CD4-positive, alpha-beta T cell (primary cell): ENCODE data around the gene PCDHB11. TPM values are rescaled to one million over a fixed set of nuclear protein-coding genes. Genes with fewer than 3 reads are reported as not detected.

Experiments used
- ATAC-seq: fragments of 200-7000 bp; cut with Tn5 transposase; one replicate; pipeline ENCODE4 v1.10.0; 2022; ENCODE audit warnings: mild to moderate bottlenecking; ENCODE audit not compliant: poor library complexity
- CTCF ChIA-PET: fragments of 350-600 bp; sonication (Branson Sonifier 250); formaldehyde crosslinking; loops from one replicate; lab custom pipeline; 2021; ENCODE audit warnings: antibody characterized with exemption, inconsistent platforms; lab: Charles Lee
- POLR2A ChIA-PET: fragments of 350-600 bp; sonication (Branson Sonifier 250); formaldehyde crosslinking; loops from one replicate; lab custom pipeline; 2021; ENCODE audit warnings: antibody characterized with exemption, inconsistent platforms; lab: Charles Lee
- DNase-seq, 14 experiments: peaks; one replicate each; pipeline ENCODE4 v3.0.0-alpha.2; 2013 to 2020; ENCODE audit warnings: mixed read lengths in 2 of 14
- H3K27ac ChIP-seq, 2 donors: one replicate each; pipeline versions ENCODE4 v1.5.1 to v1.7.0; 2013; ENCODE audit warnings: low read length in 2 of 2, low read depth in 1 of 2, mild to moderate bottlenecking in 1 of 2
- H3K27me3 ChIP-seq, 2 experiments: 1 replicate in 1 of 2; 2 replicates in 1 of 2; pipeline versions ENCODE4 v1.6.1 to v1.7.0; 2013; ENCODE audit warnings: low read length in 2 of 2, control low read depth in 1 of 2, mild to moderate bottlenecking in 1 of 2, moderate library complexity in 1 of 2; ENCODE audit not compliant: insufficient read depth in 2 of 2, control insufficient read depth in 1 of 2
- H3K36me3 ChIP-seq: one replicate; pipeline ENCODE4 v1.6.1; 2013; ENCODE audit warnings: low read length, control low read depth; ENCODE audit not compliant: insufficient read depth
- H3K4me1 ChIP-seq: one replicate; pipeline ENCODE4 v1.6.1; 2013; ENCODE audit warnings: low read length, control low read depth; ENCODE audit not compliant: insufficient read depth
- H3K4me3 ChIP-seq: one replicate; pipeline ENCODE4 v1.5.1; 2013; ENCODE audit warnings: mild to moderate bottlenecking, low read length, moderate library complexity
- H3K9me3 ChIP-seq, 2 experiments: 1 replicate in 1 of 2; 2 replicates in 1 of 2; pipeline versions ENCODE4 v1.6.1 to v1.7.0; 2013; ENCODE audit warnings: low read length in 2 of 2, mild to moderate bottlenecking in 2 of 2, control low read depth in 1 of 2, moderate library complexity in 1 of 2; ENCODE audit not compliant: control insufficient read depth in 1 of 2, insufficient read depth in 1 of 2
- H3K27ac Mint-ChIP-seq: one replicate; pipeline ENCODE4 v1.8.0; 2020; ENCODE audit warnings: mixed read lengths
- H3K27me3 Mint-ChIP-seq: one replicate; pipeline ENCODE4 v1.8.0; 2021; ENCODE audit warnings: mixed read lengths
- H3K36me3 Mint-ChIP-seq: one replicate; pipeline ENCODE4 v1.8.0; 2021; ENCODE audit warnings: low read depth, mixed read lengths
- H3K4me1 Mint-ChIP-seq: one replicate; pipeline ENCODE4 v1.8.0; 2021; ENCODE audit warnings: low read depth, mixed read lengths
- H3K4me3 Mint-ChIP-seq: one replicate; pipeline ENCODE4 v1.8.0; 2020; ENCODE audit warnings: mild to moderate bottlenecking, mixed read lengths
- H3K9me3 Mint-ChIP-seq: one replicate; pipeline ENCODE4 v1.8.0; 2020; ENCODE audit warnings: mixed read lengths
- CTCF ChIP-seq: fragments of 200-600 bp; IDR thresholded peaks from one replicate; pipeline ENCODE4 v1.8.0; 2022; ENCODE audit warnings: antibody characterized with exemption, mild to moderate bottlenecking
- intact Hi-C, 2 experiments: fragments of 100-400 bp; cut with DNase I in 1 of 2; cut with micrococcal nuclease in 1 of 2; formaldehyde crosslinking; loops; one replicate each; pipeline versions ENCODE4 v1.15.1 to v1.9.0; 2023 to 2025; cut with DNase I, micrococcal nuclease
- total RNA-seq, 174 experiments: library from RNA in 2 of 174; stranded (reverse) in 2 of 174; gene quantifications; one replicate each; pipeline ENCODE4 v1.2.3 and lab custom pipeline; 2021 to 2026

Gene PCDHB11
- total RNA-seq, 2 experiments from 2014 or later = not detected

- DNase-seq (no peak), ATAC-seq (no peak)
- H3K4me3 Mint-ChIP-seq = no peak overlapping the region
- Histone ChIP-seq H3K27me3 (peaks cover 5 to 6% of the 10 kb centered on the region in 2 experiments), H3K27ac (no peak overlapping the region), H3K36me3 (no peaks in the 10 kb centered on the region), H3K4me1 (no peaks in the 10 kb centered on the region), H3K9me3 (peaks cover 23 to 85% of the 10 kb centered on the region in 2 experiments), H3K4me3 (no peak overlapping the region)
- H3K27ac Mint-ChIP-seq = no peak overlapping the region
- H3K36me3 Mint-ChIP-seq = peaks cover 31% of the 10 kb centered on the region
- CTCF ChIA-PET = no interaction called here
- peaks cover 17% of the 10 kb centered on the region for H3K9me3 Mint-ChIP-seq
- intact Hi-C loops = no loop called here
- H3K27me3 Mint-ChIP-seq = peaks cover 13% of the 10 kb centered on the region
- POLR2A ChIA-PET = no interaction called here
- no peak for TF ChIP-seq CTCF
- H3K4me1 Mint-ChIP-seq = no peaks in the 10 kb centered on the region
These were observed 51.1 kb downstream of the PCDHB11 start for GRCh38 chr5:141250576-141250975.

Other genes starting within 250 kb of the PCDHB11 start
- not detected for gene PCDHAC2, start 233.2 kb upstream of the PCDHB11 start, total RNA-seq
- gene PCDHB1, start 148.3 kb upstream of the PCDHB11 start, total RNA-seq = not detected
- not detected for gene PCDHB2, start 105.0 kb upstream of the PCDHB11 start, total RNA-seq
- not detected for gene PCDHB3, start 99.2 kb upstream of the PCDHB11 start, total RNA-seq
- gene PCDHB4, start 77.8 kb upstream of the PCDHB11 start, total RNA-seq = not detected
- under 1 TPM in 1 of 2 experiments, not detected in 1; 0.08 TPM for gene PCDHB5, start 64.4 kb upstream of the PCDHB11 start, total RNA-seq
- not detected for gene PCDHB6, start 49.6 kb upstream of the PCDHB11 start, total RNA-seq
- gene PCDHB7, start 27.0 kb upstream of the PCDHB11 start, total RNA-seq = not detected
- gene PCDHB8, start 21.8 kb upstream of the PCDHB11 start, total RNA-seq = not detected
- gene PCDHB16, start 17.2 kb upstream of the PCDHB11 start, total RNA-seq = not detected
- gene PCDHB9, start 12.5 kb upstream of the PCDHB11 start, total RNA-seq = not detected
- not detected for gene PCDHB10, start 7.3 kb upstream of the PCDHB11 start, total RNA-seq
- not detected for gene PCDHB12, start 9.1 kb downstream of the PCDHB11 start, total RNA-seq
- not detected for gene PCDHB13, start 14.3 kb downstream of the PCDHB11 start, total RNA-seq
- not detected for gene PCDHB14, start 23.7 kb downstream of the PCDHB11 start, total RNA-seq
- gene PCDHB15, start 45.8 kb downstream of the PCDHB11 start, total RNA-seq = not detected
- gene SLC25A2, start 104.4 kb downstream of the PCDHB11 start, total RNA-seq = under 1 TPM in 1 of 2 experiments, not detected in 1; 0.22 TPM
- 10 to 100 TPM; 80.5 TPM for gene TAF7, start 121.2 kb downstream of the PCDHB11 start, total RNA-seq
- gene PCDHGA1, start 130.9 kb downstream of the PCDHB11 start, total RNA-seq = not detected
- not detected for gene PCDHGA2, start 139.1 kb downstream of the PCDHB11 start, total RNA-seq
- gene PCDHGA3, start 144.2 kb downstream of the PCDHB11 start, total RNA-seq = not detected
- under 1 TPM in 1 of 2 experiments, not detected in 1; 0.05 TPM for gene PCDHGB1, start 150.5 kb downstream of the PCDHB11 start, total RNA-seq
- under 1 TPM; 0.08 TPM for gene PCDHGA4, start 155.4 kb downstream of the PCDHB11 start, total RNA-seq
- under 1 TPM; 0.19 to 0.20 TPM for gene PCDHGB2, start 160.4 kb downstream of the PCDHB11 start, total RNA-seq
- under 1 TPM in 1 of 2 experiments, not detected in 1; 0.08 TPM for gene PCDHGA5, start 164.5 kb downstream of the PCDHB11 start, total RNA-seq
- gene PCDHGB3, start 170.6 kb downstream of the PCDHB11 start, total RNA-seq = under 1 TPM; 0.11 to 0.28 TPM
- under 1 TPM in 1 of 2 experiments, not detected in 1; 0.11 TPM for gene PCDHGA6, start 174.3 kb downstream of the PCDHB11 start, total RNA-seq
- gene PCDHGA7, start 183.1 kb downstream of the PCDHB11 start, total RNA-seq = not detected
- gene PCDHGB4, start 188.1 kb downstream of the PCDHB11 start, total RNA-seq = not detected
- not detected for gene PCDHGA8, start 193.0 kb downstream of the PCDHB11 start, total RNA-seq
- under 1 TPM; 0.14 to 0.20 TPM for gene PCDHGB5, start 198.3 kb downstream of the PCDHB11 start, total RNA-seq
- gene PCDHGA9, start 203.2 kb downstream of the PCDHB11 start, total RNA-seq = not detected
- gene PCDHGB6, start 208.4 kb downstream of the PCDHB11 start, total RNA-seq = under 1 TPM in 1 of 2 experiments, not detected in 1; 0.06 TPM
- gene PCDHGA10, start 213.4 kb downstream of the PCDHB11 start, total RNA-seq = under 1 TPM in 1 of 2 experiments, not detected in 1; 0.08 TPM
- not detected for gene PCDHGB7, start 218.1 kb downstream of the PCDHB11 start, total RNA-seq
- gene PCDHGA11, start 221.4 kb downstream of the PCDHB11 start, total RNA-seq = not detected
- gene PCDHGA12, start 230.9 kb downstream of the PCDHB11 start, total RNA-seq = not detected